Measurements from ENCODE around the gene NONO.

Gene NONO, protein sequence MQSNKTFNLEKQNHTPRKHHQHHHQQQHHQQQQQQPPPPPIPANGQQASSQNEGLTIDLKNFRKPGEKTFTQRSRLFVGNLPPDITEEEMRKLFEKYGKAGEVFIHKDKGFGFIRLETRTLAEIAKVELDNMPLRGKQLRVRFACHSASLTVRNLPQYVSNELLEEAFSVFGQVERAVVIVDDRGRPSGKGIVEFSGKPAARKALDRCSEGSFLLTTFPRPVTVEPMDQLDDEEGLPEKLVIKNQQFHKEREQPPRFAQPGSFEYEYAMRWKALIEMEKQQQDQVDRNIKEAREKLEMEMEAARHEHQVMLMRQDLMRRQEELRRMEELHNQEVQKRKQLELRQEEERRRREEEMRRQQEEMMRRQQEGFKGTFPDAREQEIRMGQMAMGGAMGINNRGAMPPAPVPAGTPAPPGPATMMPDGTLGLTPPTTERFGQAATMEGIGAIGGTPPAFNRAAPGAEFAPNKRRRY

DNA sequence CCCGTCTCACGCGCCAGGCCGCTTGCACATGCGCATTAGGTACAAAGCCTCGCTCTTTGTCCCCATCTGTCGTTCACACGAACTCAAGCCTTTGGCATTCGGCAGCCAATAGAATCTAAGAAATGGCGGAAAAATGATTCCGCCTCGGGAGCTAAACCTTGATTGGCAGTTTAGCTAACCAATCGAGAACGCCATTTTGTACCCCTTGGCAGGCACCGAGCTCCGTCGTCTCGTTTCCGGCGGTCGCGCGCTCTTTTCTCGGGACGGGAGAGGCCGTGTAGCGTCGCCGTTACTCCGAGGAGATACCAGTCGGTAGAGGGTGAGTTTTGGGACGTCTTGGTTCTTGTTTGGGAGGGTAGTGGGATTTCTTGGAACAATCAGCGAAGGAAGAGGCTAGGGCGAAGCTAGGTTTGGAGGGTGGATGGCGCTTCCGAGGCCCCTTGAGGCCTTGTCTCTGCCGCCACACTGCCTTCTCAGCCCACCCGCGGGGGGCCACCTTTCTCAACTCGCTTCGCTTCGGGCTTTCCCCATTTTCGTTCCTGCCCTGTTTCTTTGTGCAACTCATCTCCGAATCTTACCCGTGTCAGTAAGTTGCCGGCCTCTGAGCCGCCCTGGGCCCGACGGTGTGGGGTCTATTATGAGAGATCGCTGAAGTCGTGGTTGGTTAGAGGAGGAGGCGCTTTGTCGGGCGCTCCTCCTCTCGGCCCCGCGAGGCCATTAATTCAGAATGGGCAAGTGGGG is at the start of gene NONO:
Gene NONO (plus strand): TSS at position 233 of the 741 bp plus-strand sequence. CDS start 7,003 bp downstream, outside the sequence.
- in situ Hi-C loops (cut with HindIII; ENCODE audit: low pct_unique_long_range_greater_than_20kb, low sequenced_read_pairs), result no loop called here
- peak; percentile 26 to 97 for DNase-seq (ENCODE audit: low read depth in 1 of 2, low spot score in 1 of 2)
- no peak for TF ChIP-seq JUND (IDR thresholded peaks at IDR 0.05; ENCODE audit: low read depth)

DNA sequence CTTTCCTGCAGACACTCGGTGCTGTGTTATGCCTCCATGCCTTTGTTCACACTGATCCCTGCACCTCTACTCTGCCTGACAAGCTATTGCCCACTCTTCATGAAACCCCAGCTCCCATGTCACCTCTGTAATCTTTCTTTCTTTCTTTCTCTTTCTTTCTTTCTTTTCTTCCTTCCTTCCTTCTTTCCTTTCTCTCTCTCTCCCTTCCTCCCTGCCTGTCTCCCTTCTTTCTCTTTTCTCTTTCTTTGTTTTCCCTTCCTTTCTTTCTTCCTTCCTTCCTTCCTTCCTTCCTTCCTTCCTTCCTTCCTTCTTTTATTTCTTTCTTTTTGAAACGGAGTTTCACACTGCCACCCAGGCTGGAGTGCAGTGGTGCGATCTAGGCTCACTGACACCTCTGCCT is 48.0 kb upstream of the NONO start:
- no peak for DNase-seq (ENCODE audit: low read depth in 1 of 2, low spot score in 1 of 2)
- in situ Hi-C loops (cut with HindIII; ENCODE audit: low pct_unique_long_range_greater_than_20kb, low sequenced_read_pairs), result no loop called here
- no peak for TF ChIP-seq JUND (IDR thresholded peaks at IDR 0.05; ENCODE audit: low read depth)

DNA sequence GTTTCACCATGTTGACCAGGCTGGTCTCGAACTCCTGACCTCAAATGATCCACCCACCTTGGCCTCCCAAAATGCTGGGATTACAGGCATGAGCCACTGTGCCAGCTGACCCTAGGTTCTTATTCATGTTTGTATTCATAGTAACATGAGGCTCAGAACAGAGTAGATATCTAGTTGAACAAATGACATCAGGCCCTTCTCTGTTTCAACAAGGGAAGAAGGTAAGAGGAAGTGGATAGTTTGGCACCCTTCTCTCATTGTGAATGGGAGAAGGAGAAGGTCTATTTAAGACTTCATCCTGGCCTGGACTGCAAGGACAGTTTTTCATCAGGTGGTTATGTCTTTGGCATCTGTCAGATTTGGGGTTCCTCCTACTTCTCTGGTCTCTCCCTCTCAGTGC is 46.6 kb upstream of the NONO start:
- no peak for TF ChIP-seq JUND (IDR thresholded peaks at IDR 0.05; ENCODE audit: low read depth)
- in situ Hi-C loops (cut with HindIII; ENCODE audit: low pct_unique_long_range_greater_than_20kb, low sequenced_read_pairs), result no loop called here
- DNase-seq (ENCODE audit: low read depth in 1 of 2, low spot score in 1 of 2), result no peak

DNA sequence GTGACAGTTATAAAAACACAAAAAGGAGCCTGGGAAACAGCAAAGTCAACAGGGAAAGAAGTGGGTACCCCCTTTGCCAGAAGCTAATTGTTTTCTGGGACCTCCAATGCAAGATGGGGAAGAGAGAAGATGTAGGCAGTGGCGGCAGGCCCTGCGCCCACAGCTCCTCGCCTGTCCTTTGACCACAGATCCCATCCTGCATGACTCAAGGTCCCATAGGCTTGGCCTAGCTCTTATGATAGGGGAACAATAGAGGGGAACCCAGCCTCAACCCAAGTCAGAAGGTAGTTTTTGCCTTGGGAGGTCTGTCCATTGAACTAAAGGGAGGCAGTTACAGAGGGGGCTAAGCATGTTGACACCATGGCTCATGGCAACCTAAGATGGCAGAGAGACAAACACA is 43.7 kb upstream of the NONO start:
- no peak for DNase-seq (ENCODE audit: low read depth in 1 of 2, low spot score in 1 of 2)
- in situ Hi-C loops (cut with HindIII; ENCODE audit: low pct_unique_long_range_greater_than_20kb, low sequenced_read_pairs), result no loop called here

DNA sequence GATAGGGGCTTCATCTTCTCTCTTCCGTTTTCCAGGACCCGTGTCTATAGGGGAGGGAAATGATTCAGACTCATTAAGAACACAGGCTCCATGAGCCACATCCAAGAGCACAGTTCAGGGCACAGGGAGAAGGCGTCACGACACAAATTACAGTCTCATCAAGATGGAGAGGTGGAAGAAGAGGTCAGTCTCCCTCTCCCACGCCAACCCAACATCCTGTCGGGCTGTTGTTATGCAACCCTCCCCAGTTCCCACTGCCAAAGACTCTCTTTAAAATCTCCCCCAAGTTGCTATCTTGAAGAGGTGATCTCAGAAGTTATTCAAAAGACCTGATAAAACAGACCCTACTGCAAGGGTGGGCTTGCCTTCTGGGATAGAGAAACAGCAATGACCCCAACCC is 42.1 kb upstream of the NONO start:
- no peak for TF ChIP-seq JUND (IDR thresholded peaks at IDR 0.05; ENCODE audit: low read depth)
- in situ Hi-C loops (cut with HindIII; ENCODE audit: low pct_unique_long_range_greater_than_20kb, low sequenced_read_pairs), result no loop called here
- no peak for DNase-seq (ENCODE audit: low read depth in 1 of 2, low spot score in 1 of 2)

More for the DNA sequence above, 43.7 kb upstream of the NONO start:
- TF ChIP-seq JUND (IDR thresholded peaks at IDR 0.05; ENCODE audit: low read depth), result no peak

DNA sequence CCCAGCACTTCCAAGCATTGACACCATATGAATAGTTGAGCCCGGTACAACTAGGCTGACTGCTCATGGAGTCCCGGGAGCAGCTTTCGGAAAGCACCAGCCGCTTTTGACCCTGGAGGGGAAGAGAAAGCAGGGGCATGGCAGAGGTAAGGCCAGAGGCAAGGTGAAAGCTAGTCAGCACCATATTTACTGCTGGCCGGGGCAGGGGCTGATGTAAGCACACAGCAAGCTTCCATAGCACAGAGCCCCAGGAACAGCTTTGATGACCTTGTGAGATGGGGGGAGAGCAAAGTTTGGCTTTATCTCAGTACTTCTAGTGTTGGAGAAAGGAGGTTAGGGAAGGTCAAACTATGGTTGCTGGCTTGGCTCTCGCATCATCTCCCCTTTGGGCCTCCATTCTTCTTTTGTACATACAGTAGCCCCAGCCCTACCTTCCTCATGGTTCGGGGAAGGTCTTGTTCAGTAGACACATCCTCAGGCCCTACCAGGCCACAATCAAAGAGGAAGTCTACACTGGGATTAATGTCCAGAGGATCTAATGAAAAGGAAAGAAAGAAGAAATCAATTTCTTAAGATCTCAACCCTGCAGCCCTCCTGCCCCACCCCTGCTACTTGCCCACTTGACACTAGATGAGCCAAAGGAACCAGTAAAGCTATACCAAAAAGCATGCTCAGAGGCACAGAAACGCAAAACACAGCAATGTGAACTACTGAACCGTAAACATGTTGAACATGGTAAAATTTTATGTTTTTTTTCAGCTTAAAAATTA is 38.9 kb upstream of the NONO start:
- no peak for TF ChIP-seq JUND (IDR thresholded peaks at IDR 0.05; ENCODE audit: low read depth)
- DNase-seq (ENCODE audit: low read depth in 1 of 2, low spot score in 1 of 2), result no peak
- in situ Hi-C loops (cut with HindIII; ENCODE audit: low pct_unique_long_range_greater_than_20kb, low sequenced_read_pairs), result no loop called here

DNA sequence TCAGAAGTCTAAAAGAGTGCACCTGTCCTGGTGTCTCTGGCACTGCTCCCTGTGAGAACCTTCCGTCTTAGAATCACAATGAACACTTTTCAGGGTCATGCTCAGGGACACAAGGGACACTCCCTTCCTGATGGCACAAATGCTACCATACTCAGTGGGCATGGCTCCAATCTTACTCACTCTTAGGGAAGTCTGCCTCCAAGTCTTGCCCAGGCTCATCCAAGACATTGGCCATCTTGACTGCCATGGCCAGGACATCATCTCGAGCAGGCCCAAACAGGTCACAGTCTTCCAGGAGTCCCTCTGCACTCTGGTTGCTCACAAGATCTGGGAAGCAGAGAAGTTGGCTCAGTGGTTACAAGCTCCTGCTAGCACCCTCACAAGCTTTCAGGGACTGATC is 38.3 kb upstream of the NONO start:
- no peak for DNase-seq (ENCODE audit: low read depth in 1 of 2, low spot score in 1 of 2)
- TF ChIP-seq JUND (IDR thresholded peaks at IDR 0.05; ENCODE audit: low read depth), result no peak
- in situ Hi-C loops (cut with HindIII; ENCODE audit: low pct_unique_long_range_greater_than_20kb, low sequenced_read_pairs), result no loop called here

DNA sequence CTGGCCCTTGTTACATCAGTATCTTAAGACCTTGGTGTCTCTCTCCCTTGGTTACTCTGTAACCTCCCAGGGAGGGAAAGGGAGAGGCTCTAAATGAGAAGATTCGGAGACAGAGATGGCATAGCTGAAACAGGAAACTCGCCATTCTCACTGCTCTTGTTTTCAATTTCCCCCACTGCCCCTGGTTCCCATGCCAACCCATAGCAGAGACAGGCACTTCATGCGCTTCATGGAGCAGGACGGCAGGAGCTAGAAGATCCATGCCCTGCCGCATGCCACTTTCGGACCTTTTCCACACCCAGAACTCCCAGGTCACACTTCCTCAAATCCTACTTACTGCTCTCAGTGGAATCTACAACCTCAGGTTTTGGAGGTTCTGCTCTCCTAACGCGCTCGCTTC is 32.6 kb upstream of the NONO start:
- DNase-seq (ENCODE audit: low read depth in 1 of 2, low spot score in 1 of 2), result no peak
- in situ Hi-C loops (cut with HindIII; ENCODE audit: low pct_unique_long_range_greater_than_20kb, low sequenced_read_pairs), result no loop called here
- no peak for TF ChIP-seq JUND (IDR thresholded peaks at IDR 0.05; ENCODE audit: low read depth)

DNA sequence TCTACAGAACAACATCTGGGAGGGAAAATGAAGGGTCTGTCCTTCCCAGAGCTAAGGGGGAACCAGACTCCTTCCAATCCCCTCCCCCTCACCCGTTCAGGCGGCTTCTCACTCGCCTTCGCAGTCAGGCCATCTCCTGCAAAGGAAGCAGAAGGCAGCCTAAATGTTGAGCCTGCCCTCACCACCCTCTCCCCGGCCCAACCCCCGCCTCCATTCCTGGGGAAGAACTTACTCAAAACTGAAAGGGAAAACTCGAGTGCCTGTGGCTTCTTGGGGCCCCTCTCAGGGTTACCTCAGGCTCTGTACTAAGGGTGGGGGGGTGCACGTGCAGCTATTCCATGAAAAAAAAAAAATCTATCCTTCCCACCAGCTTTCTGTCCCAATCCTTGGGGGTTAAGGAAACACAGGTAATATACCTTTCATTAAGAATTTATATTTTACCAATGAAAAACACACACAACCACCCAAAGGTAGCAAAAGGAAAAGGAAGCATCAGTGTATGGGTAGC is 31.9 kb upstream of the NONO start:
- DNase-seq (ENCODE audit: low read depth in 1 of 2, low spot score in 1 of 2), result no peak
- in situ Hi-C loops (cut with HindIII; ENCODE audit: low pct_unique_long_range_greater_than_20kb, low sequenced_read_pairs), result no loop called here
- no peak for TF ChIP-seq JUND (IDR thresholded peaks at IDR 0.05; ENCODE audit: low read depth)

DNA sequence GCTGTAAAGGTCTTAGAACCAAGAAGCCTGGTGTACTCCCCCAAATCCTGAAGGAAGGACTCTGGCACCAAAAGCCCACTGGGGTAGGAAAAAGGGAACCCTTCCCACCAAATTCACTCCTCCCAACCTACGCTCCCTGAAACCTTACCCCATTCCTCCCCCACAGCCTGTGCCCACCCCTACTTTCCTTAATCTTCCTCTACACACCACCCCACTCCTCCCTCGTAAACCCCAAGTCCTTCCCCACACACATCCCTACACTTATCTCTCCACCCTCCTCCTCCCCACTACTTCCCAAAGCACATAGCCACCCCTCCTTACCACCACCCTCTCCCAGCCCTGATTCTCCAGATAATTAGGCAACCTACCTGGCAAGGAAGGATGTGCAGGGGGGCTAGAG is 31.2 kb upstream of the NONO start:
- TF ChIP-seq JUND (IDR thresholded peaks at IDR 0.05; ENCODE audit: low read depth), result no peak
- in situ Hi-C loops (cut with HindIII; ENCODE audit: low pct_unique_long_range_greater_than_20kb, low sequenced_read_pairs), result no loop called here
- no peak for DNase-seq (ENCODE audit: low read depth in 1 of 2, low spot score in 1 of 2)

DNA sequence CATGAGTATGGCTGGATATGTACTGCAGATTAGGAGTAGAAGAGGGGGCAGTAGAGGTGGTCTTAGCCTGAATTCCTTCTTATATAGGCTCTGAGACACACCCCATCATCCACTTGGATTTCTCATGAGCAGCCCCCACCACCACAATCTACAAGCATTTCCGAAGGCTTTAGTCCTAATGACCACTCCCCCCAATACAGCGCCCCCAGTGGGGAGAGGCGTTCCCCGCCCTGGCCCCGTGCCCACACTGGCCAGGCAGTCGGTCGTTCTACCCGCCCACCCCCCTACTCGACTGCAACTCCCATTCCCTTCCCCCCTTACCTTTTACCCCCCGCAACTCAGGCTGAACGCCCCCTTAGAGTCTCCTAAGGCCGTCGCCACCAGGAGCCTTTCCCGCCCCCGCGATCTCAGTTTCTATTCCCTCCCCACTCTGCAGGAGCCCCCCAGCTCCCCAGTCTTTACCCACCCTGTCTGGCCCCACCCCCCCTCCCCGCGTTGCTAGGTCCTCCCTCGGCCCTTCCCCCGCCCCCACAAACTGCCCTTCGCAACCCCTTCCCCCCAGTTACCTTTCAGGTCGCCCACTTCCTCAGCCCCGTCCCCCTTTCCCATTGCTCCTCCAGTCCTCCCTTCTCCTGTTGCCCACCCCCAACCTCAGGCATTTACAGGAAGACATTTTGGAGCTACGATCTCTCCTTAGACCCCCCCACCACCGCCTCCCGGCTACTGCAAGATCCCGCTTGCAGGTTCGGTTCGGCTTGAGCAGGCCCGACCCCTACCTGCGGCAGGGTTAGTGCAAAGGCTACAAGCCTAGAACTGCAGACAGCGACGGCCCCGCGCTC is 30.0 kb upstream of the NONO start:
- in situ Hi-C loops (cut with HindIII; ENCODE audit: low pct_unique_long_range_greater_than_20kb, low sequenced_read_pairs), result no loop called here
- TF ChIP-seq JUND (IDR thresholded peaks at IDR 0.05; ENCODE audit: low read depth), result no peak
- peak; percentile 21 to 32 for DNase-seq (ENCODE audit: low read depth in 1 of 2, low spot score in 1 of 2)

Measured in T47D (cell line).